K562 (cell line): Measurements from ENCODE around the gene SLC11A1. TPM values are rescaled to one million over a fixed set of nuclear protein-coding genes. Genes with fewer than 3 reads are reported as not detected.

Experiments used
- ATF7 ChIP-seq: fragments of 450-650 bp; IDR thresholded peaks from 2 replicates; pipeline ENCODE4 v1.7.1; 2014; ENCODE audit warnings: mild to moderate bottlenecking, moderate library complexity
- CHCHD3 ChIP-seq: fragments of 250-450 bp; sonication (Bioruptor Pico); IDR thresholded peaks from 2 replicates; pipeline ENCODE4 v2.1.2; 2022; ENCODE audit warnings: mild to moderate bottlenecking
- CHD2 ChIP-seq: IDR thresholded peaks from 2 replicates; pipeline ENCODE4 v1.6.1; 2011; ENCODE audit warnings: low read depth, low read length
- CTBP1 ChIP-seq: fragments of 450-650 bp; IDR thresholded peaks from 2 replicates; pipeline ENCODE4 v1.6.1; 2016; ENCODE audit warnings: borderline replicate concordance
- DPF2 ChIP-seq: fragments of 450-650 bp; IDR thresholded peaks from 2 replicates; pipeline ENCODE4 v1.6.1; 2016
- E2F3 ChIP-seq: fragments of 250-450 bp; sonication (Bioruptor Pico); IDR thresholded peaks from 2 replicates; pipeline ENCODE4 v1.4.0; 2020; ENCODE audit warnings: mild to moderate bottlenecking
- E2F5 ChIP-seq: sonication (generic); formaldehyde crosslinking; IDR thresholded peaks from 2 replicates; pipeline ENCODE4 v1.8.0; 2022; ENCODE audit warnings: mild to moderate bottlenecking, missing genetic modification reagents
- HCFC1 ChIP-seq: IDR thresholded peaks from 2 replicates; pipeline ENCODE4 v1.6.1; 2012; ENCODE audit warnings: low read depth, low read length, improper control_type of control experiment
- HDAC1 ChIP-seq, 2 experiments: fragments of 450-650 bp; IDR thresholded peaks; 2 replicates each; pipeline ENCODE4 v1.6.1; 2016 to 2017; ENCODE audit warnings: inconsistent platforms in 1 of 2, mild to moderate bottlenecking in 1 of 2, moderate library complexity in 1 of 2
- HDAC6 ChIP-seq: IDR thresholded peaks from 2 replicates; pipeline ENCODE4 v1.6.1; 2012; ENCODE audit warnings: low read depth, mild to moderate bottlenecking, control low read depth, inconsistent platforms, low read length, moderate library complexity
- IRF2 ChIP-seq: sonication (generic); formaldehyde crosslinking; IDR thresholded peaks from 2 replicates; pipeline ENCODE4 v1.8.1; 2022; ENCODE audit warnings: mild to moderate bottlenecking, missing genetic modification reagents
- IRF9 ChIP-seq: fragments of 450-650 bp; IDR thresholded peaks from 2 replicates; pipeline ENCODE4 v1.6.1; 2016; ENCODE audit warnings: missing biosample characterization, missing genetic modification characterization
- KDM1A ChIP-seq, 2 experiments: fragments of 450-650 bp; IDR thresholded peaks; 2 replicates each; pipeline ENCODE4 v1.6.1; 2016; ENCODE audit warnings: mild to moderate bottlenecking in 2 of 2
- MAZ ChIP-seq, 2 experiments: fragments of 450-650 bp in 1 of 2; sonication (generic) in 1 of 2; formaldehyde crosslinking; IDR thresholded peaks in 1 of 2; conservative IDR thresholded peaks in 1 of 2; 2 replicates each; pipeline versions ENCODE4 v1.4.0 to v1.5.0; 2020; ENCODE audit warnings: mild to moderate bottlenecking in 1 of 2, missing genetic modification reagents in 1 of 2
- NCOA2 ChIP-seq, 2 experiments: fragments of 450-650 bp; IDR thresholded peaks; 2 replicates each; pipeline ENCODE4 v1.6.1; 2018; ENCODE audit warnings: mild to moderate bottlenecking in 2 of 2, moderate library complexity in 1 of 2; ENCODE audit not compliant: partially characterized antibody in 2 of 2
- NFATC3 ChIP-seq: fragments of 450-650 bp; IDR thresholded peaks from 2 replicates; pipeline ENCODE4 v1.6.1; 2017; ENCODE audit warnings: mild to moderate bottlenecking
- TAF1 ChIP-seq: IDR thresholded peaks from 2 replicates; pipeline ENCODE4 v1.6.1; 2011; ENCODE audit warnings: mild to moderate bottlenecking, low read length, moderate library complexity; ENCODE audit not compliant: insufficient read depth, control insufficient read depth, severe bottlenecking; ENCODE audit errors: extremely low read depth
- THAP12 ChIP-seq: fragments of 250-450 bp; sonication (Bioruptor Pico); IDR thresholded peaks from 2 replicates; pipeline ENCODE4 v1.9.0; 2021; ENCODE audit warnings: mild to moderate bottlenecking, inconsistent platforms
- ZBTB17 ChIP-seq: fragments of 450-650 bp; formaldehyde crosslinking; IDR thresholded peaks from 2 replicates; pipeline ENCODE4 v1.4.0; 2020; ENCODE audit warnings: mild to moderate bottlenecking
- ZEB2 ChIP-seq: fragments of 450-650 bp; IDR thresholded peaks from 2 replicates; pipeline ENCODE4 v1.6.1; 2016
- ZFP36 ChIP-seq: fragments of 150-350 bp; IDR thresholded peaks from 2 replicates; pipeline ENCODE4 v1.6.1; 2018; ENCODE audit warnings: low read length, low read depth; ENCODE audit not compliant: partially characterized antibody
- ZKSCAN8 ChIP-seq: fragments of 200-800 bp; sonication (Bioruptor generic); IDR thresholded peaks from 2 replicates; pipeline ENCODE4 v1.6.1; 2016; ENCODE audit warnings: missing genetic modification characterization, missing compliant biosample characterization
- ZNF134 ChIP-seq: fragments of 250-450 bp; sonication (Bioruptor Pico); conservative IDR thresholded peaks from 2 replicates; pipeline ENCODE4 v1.4.0; 2020
- ZNF263 ChIP-seq: sonication (generic); formaldehyde crosslinking; IDR thresholded peaks from 2 replicates; pipeline ENCODE4 v1.8.0; 2022; ENCODE audit warnings: mild to moderate bottlenecking, missing genetic modification reagents, borderline replicate concordance
- ZNF311 ChIP-seq: fragments of 250-450 bp; sonication (Bioruptor Pico); IDR thresholded peaks from 2 replicates; pipeline ENCODE4 v1.4.0; 2020; ENCODE audit warnings: mild to moderate bottlenecking, moderate library complexity
- ZNF76 ChIP-seq: fragments of 250-450 bp; sonication (Bioruptor Pico); IDR thresholded peaks from 2 replicates; pipeline ENCODE4 v1.4.0; 2020; ENCODE audit warnings: mild to moderate bottlenecking, moderate library complexity, borderline replicate concordance
- polyA plus RNA-seq, 8 experiments: library from polyadenylated mRNA; depleted of rRNA in 4 of 8; stranded (reverse) in 5 of 8; unstranded in 3 of 8; fragments of >200 nt; fragmentation: Nextera tagmentation in 2 of 8; fragmentation: Illumina TruSeq in 1 of 8; extraction: Ambion mirVana in 2 of 8; extraction: Trizol in 1 of 8; gene quantifications; 2 replicates each; pipeline versions ENCODE4 v1.2.1 to v1.2.3, GENCODE V29; 2011 to 2014; ENCODE audit warnings: inconsistent platforms in 1 of 8, missing spikeins in 1 of 8
- total RNA-seq, 7 experiments: library from RNA; depleted of rRNA in 6 of 7; stranded (reverse); fragments of >200 nt in 6 of 7; fragmentation: Illumina TruSeq in 2 of 7; extraction: Trizol in 2 of 7; gene quantifications; 2 replicates each; pipeline versions ENCODE4 v1.2.1 to v1.2.3, GENCODE V29; 2011 to 2021; ENCODE audit warnings: low replicate concordance in 1 of 7
- TF ChIP-seq, protein P1 (sequence below): fragments of 450-650 bp; formaldehyde crosslinking; IDR thresholded peaks from 2 replicates; pipeline ENCODE4 v1.4.0; 2020; ENCODE audit warnings: mild to moderate bottlenecking

Gene SLC11A1
- total and polyA plus RNA-seq, 9 of the 15 experiments (the other 6 are each of a cell fraction or from before 2014, with no cell fraction given), result 0.35 to 1.6 (median 0.65) TPM

- peak; percentile 81 to 90 for TF ChIP-seq MAZ (CRISPR knock-in tag; conservative IDR thresholded peaks at IDR 0.05 in 1 of 2, IDR thresholded peaks at IDR 0.05 in 1 of 2)
- peak; percentile 55; the same call in 1 of the 2 replicates for TF ChIP-seq CTBP1
- TF ChIP-seq NCOA2 (IDR thresholded peaks at IDR 0.05; ENCODE audit: partially characterized antibody in 2 of 2), result no peak
- TF ChIP-seq, protein P1, sequence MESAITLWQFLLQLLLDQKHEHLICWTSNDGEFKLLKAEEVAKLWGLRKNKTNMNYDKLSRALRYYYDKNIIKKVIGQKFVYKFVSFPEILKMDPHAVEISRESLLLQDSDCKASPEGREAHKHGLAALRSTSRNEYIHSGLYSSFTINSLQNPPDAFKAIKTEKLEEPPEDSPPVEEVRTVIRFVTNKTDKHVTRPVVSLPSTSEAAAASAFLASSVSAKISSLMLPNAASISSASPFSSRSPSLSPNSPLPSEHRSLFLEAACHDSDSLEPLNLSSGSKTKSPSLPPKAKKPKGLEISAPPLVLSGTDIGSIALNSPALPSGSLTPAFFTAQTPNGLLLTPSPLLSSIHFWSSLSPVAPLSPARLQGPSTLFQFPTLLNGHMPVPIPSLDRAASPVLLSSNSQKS, result no peak
- no peak for TF ChIP-seq E2F3 (CRISPR knock-in tag)
- no peak for TF ChIP-seq ZEB2
- no peak for TF ChIP-seq HDAC6
- TF ChIP-seq CHD2, result no peak
- no peak for TF ChIP-seq CHCHD3 (CRISPR knock-in tag)
- no peak for TF ChIP-seq ZNF263 (CRISPR knock-in tag)
- TF ChIP-seq ZBTB17 (CRISPR knock-in tag), result no peak
- TF ChIP-seq ZNF76 (CRISPR knock-in tag), result no peak
- TF ChIP-seq HDAC1 (IDR thresholded peaks at IDR 0.05), result 0 out of 4 replicates have a peak, but pooled peaks of 1 of the 2 experiments have one; percentile 20
- TF ChIP-seq ZNF134 (CRISPR knock-in tag), result 0 out of 2 replicates have a peak, but pooled peaks have one; percentile 11
- TF ChIP-seq ZFP36, result no peak
- 0 out of 2 replicates have a peak, but pooled peaks have one; percentile 6 for TF ChIP-seq IRF9
- no peak for TF ChIP-seq NFATC3
- TF ChIP-seq DPF2, result peak; percentile 75
- TF ChIP-seq ZKSCAN8 (CRISPR knock-in tag), result no peak
- peak in 1 of 2 experiments; percentile 54; a peak in 2 of 4 replicates for TF ChIP-seq KDM1A (IDR thresholded peaks at IDR 0.05)
- no peak for TF ChIP-seq IRF2 (CRISPR knock-in tag)
- peak; percentile 34 for TF ChIP-seq TAF1
- TF ChIP-seq THAP12 (CRISPR knock-in tag), result no peak
- TF ChIP-seq E2F5 (CRISPR knock-in tag), result no peak
- peak; percentile 57 for TF ChIP-seq ATF7
- TF ChIP-seq HCFC1, result no peak
- no peak for TF ChIP-seq ZNF311 (CRISPR knock-in tag)
Observed at GRCh38 chr2:218393750-218394290, 11.7 kb downstream of the SLC11A1 start (continued).
